HTR-8/SVneo (cell line): ENCODE measurements around the gene CHMP3.
"Not testable (repeated sequence)": the region's sequence is repeated elsewhere in the genome, so short reads cannot be mapped to it uniquely, and the experiment has no call there.

Source experiments
- DNase-seq: peaks from one replicate; pipeline ENCODE4 v3.0.0; 2011; ENCODE audit warnings: low spot score, mixed read lengths; ENCODE audit not compliant: insufficient read length
- FAIRE-seq: peaks from 2 replicates; lab custom pipeline; 2011; peaks lifted over from hg19 to GRCh38; lab: Jason Lieb, UNC

CHMP3 gene

DNA sequence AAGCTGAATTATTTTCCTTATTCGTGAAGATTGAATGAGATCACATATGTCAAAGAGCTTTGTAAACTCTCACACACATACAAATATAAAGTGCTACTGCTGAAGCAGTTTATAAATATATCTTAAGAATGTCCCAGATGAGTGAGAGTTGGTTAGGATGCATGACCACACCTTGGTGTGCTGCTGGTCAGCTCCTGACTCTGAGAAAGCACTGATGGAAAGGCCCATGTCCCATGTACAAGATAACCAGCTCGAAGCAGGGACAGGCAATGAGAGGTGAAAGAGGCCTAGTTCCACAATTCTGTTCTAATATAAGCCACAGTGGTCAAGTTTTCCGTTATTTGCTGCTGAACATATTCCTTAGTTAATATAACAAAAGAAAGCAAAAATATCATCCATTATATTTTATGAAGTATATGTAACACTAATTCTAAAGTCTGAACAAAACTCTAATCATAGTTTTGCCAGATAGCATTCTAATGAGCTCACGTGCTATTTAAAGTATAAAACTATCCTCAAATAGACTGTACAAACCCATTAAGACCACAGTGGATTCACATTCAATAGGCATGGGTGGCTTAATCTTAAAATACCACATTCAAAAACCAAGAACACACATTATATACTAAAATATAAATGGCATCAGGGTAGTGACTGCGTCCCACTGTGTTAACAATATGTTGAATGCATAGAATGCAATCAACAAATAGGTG lies 49.1 kb downstream of the CHMP3 start:
- no peak for FAIRE-seq

DNA sequence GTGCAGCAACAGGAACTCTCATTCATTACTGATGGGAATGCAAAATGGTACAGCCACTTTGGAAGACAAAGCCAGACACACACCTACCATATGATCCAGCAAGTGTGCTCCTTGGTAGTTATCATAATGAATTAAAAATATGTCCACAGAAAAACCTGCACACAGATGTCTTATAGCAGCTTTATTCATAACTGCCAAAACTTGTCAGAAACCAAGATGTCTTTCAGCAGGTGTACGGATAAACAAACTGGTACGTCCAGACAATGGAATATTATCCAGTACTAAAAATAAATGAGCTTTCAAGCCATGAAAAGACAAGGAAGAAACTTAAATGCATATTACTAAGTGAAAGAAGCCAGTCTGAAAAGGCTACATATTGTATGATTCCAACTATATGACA lies 50.4 kb downstream of the CHMP3 start:
- no peak for DNase-seq
- FAIRE-seq, result no peak

More for the DNA sequence above, 49.1 kb downstream of the CHMP3 start:
- no peak for DNase-seq

DNA sequence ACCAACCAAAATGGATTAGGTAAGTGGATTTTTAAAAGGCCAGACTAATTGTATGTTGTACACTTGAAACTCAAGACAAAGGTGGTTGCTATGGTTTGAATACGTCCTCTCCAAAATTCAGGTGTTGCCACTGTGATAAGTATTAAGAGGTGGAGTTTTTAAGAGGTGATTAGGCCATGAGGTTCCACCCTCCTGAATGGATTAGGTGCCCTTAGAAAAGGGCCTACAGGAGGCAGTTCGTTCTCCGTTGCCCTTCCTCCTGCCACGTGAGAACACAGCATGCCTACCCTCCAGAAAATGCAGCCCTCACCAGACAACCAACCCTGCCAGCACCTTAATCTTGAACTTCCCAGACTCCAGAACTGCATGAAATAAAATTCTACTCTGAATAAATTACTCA lies 51.2 kb downstream of the CHMP3 start:
- DNase-seq, result no peak
- no peak for FAIRE-seq

DNA sequence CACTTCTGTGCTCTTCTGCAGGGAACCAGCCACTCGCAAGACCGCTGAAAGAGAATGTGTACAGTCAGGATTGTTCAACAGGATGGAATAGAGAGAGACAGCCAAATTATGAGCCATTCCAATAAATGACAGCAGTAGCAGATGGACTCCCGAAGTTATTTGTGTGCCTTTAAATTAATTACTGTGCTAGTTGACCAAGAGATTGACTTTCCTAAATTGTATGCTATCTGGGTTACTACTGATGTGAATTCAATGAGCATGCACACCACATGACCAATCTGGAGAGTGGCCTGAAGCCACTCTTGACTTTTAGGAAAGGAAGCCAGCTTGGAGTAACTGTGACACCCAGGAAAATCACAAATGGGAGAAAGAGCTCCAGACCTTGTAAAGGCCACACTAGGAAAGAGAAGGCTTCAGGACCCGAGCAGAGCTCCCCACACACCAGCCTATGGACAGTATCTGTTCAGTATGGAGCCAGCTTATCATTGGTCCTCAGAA lies 52.8 kb downstream of the CHMP3 start:
- no peak for FAIRE-seq
- DNase-seq, result no peak

DNA sequence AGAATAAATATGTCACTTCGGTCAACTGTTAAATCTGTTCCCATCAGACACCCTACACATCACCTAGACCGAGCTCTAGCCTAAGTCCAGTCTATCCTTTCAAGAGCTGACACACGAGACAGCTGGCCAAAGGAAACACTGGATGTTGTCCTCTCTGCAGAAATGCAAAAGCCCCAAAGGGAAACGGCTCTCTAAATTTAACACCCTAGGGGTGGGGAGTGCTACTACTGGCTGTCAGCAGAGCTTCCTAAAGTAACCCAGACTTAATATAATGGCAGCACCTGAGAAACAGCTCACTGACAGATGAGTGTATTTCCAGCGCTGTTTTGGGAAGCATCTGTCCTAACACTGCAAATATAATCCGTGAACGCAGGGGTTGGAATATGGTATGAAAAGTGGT lies 55.6 kb downstream of the CHMP3 start:
- DNase-seq (no peak), FAIRE-seq (no peak)

DNA sequence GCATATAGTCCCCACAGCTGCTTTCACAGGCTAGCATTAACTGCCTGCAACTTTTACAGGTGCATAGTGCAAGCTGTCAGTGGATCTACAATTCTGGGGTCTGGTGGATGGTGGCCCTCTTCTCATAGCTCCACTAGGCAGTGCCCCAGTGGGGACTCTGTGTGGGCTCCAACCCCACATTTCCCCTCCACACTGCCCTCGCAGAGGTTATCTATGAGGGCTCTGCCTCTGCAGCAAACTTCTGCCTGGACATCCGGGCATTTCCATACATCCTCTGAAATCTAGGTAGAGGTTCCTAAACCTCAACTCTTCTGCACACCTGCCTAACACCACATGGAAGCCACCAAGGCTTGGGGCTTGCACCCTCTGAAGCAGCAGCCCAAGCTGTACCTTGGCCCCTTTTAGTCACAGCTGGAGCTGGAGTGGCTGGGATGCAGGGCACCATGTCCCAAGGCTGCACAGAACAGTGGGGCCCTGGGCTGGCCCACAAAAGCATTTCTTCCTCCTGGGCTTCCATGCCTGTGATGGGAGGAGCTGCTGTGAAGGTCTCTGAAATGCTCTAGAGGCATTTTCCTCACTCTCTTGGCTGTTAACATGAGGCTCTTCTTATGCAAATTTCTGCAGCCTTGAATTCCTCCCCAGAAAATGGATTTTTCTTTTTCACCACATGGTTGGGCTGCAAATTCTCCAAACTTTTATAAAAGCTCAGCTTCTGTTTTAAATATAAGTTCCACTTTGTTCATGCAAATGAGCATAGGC lies 62.7 kb downstream of the CHMP3 start:
- FAIRE-seq (no peak), DNase-seq (no peak)

DNA sequence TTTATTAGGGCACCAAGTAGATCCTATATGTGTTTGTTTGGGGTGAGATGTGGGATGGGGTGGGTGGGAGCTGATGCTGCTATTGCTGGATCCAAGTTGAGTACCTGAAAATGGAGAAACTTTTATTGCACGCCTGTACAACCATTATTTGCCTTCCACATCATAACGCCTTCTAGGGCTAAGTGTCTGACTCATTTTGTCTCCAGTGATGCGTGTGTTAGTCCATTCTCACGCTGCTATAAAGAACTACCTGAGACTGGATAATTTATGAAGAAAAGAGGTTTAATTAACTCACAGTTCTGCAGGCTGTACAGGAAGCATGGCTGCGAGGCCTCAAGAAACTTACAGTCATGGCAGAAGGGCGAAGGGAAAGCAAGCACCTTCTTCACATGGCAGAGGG lies 63.9 kb downstream of the CHMP3 start:
- FAIRE-seq (no peak), DNase-seq (no peak)

DNA sequence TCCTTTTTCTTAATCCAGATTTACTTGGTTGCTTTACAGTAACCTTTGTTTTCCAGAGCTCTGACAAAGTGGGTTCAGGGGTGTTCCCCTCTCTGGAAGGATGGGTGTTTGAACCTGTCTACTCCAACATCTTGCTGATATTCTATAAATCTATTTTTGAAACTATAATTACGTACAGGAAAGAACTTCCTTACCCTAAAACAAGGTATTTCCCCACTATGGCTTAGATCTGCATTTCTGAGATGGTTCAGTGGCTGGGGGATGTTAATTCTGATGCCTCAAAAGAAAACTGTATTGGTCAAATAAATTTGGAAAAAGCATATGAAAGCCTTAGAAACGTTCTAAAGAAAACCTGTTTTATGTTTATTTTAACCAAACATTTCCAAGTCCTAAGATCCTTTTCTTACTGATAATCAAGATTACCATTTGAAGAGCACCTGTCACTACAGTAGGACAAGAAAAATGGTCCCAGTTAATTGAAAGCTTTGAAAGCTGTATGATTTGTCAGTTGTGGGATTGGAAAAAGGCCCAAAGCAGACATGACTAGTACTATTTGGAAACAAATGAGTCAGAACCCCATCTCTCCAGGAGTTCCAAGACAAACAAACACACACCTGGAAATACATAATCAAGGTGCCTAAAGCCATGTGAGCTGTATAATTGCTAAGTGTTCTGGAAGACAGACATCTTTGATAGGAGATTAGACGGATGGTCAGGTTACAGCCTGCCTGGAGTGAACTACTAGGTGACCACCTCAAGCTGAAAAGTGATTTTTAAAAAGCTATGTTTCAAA lies 64.6 kb downstream of the CHMP3 start:
- DNase-seq (no peak), FAIRE-seq (no peak)

DNA sequence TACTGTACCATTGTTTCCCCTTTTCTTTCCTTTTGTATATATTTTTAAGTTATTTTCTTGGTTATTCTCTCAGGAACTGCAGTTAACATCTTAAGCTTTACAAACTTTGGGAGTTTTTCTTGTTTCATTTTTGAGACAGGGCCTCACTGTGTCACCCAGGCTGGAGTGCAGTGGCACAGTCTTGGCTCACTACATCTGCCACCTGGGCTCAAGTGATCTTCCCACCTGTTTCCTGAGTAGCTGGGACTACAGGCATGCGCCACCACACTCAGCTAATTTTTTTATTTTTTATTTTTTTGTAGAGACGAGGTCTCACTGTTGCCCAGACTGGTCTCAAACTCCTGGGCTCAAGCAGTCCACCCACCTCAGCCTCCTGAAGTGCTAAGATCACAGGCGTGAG lies 66.9 kb downstream of the CHMP3 start:
- not testable (repeated sequence) for FAIRE-seq, DNase-seq

DNA sequence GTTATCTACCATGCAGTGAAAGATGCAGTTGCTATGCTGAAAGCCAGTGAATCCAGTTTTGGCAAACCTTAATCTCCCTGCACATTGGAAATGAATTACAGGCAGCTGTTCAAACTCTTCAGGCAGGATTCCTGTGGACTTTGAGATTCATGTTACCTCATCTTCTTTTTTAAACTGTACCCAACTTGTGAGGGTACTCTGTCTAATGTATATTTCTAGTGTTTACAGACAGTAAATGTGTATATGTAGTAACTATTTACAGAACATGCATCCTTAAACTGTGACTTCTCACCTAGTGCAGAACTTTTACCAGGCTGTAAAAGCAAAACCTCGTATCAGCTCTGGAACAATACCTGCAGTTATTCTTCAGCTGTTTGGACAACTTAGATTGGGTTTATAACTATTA lies 71.2 kb downstream of the CHMP3 start:
- DNase-seq (no peak), FAIRE-seq (no peak)

DNA sequence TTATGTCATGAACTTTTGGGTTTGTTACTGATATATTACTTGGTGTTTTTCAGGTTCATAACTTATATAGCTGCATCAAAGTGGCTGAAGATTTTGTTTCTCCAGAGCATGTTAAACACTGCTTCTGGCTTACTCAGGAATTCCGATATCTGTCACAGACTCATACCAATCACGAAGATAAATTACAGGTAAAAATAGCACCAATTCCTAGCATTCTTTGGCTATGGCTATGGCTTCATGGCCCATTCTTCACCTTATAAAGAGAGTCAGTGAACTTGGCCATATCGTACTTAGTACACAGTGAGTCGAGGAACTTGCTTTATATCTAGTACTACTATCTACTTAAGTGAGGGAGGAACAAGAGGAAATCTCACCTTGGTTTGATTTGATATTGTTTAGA lies 72.2 kb downstream of the CHMP3 start:
- DNase-seq, result no peak
- no peak for FAIRE-seq

DNA sequence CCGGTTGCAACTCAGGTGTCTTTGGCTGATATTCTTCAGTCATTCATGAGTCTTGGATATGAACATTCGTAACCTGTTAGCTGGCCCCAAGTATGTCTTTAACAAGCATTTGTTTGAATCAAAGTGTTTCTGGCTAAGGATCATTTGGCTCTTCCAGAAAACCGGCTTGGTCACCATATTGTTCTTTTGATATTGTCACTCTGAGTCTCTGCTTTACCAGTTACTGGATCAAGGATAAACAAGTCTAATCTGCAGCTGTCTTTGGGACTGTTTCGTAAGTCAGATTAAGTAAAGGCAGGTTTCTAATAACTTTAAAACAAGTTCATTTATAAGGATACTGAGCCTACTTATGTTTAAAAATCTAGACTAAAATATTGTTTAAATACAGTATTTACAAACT lies 73.0 kb downstream of the CHMP3 start:
- DNase-seq (no peak), FAIRE-seq (no peak)

DNA sequence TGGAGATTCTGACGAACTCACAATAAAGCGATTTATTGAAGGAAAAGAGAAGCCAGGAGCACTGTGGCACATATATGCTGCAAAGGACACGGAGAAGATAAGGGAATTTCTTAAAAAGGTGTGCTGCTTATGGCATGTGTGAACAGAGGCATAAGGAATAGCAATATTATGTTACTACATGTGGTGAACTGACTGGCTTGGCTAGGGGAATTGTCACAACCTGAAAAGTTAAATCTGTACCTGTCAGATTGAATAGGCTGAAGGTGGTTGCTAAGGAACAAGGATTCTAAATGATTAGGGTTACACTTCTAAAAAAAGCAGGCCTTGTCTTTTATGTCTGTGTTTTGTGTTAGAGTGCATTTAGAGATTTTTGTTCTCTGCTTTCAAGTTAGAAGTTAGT lies 73.7 kb downstream of the CHMP3 start:
- FAIRE-seq, result no peak
- no peak for DNase-seq

DNA sequence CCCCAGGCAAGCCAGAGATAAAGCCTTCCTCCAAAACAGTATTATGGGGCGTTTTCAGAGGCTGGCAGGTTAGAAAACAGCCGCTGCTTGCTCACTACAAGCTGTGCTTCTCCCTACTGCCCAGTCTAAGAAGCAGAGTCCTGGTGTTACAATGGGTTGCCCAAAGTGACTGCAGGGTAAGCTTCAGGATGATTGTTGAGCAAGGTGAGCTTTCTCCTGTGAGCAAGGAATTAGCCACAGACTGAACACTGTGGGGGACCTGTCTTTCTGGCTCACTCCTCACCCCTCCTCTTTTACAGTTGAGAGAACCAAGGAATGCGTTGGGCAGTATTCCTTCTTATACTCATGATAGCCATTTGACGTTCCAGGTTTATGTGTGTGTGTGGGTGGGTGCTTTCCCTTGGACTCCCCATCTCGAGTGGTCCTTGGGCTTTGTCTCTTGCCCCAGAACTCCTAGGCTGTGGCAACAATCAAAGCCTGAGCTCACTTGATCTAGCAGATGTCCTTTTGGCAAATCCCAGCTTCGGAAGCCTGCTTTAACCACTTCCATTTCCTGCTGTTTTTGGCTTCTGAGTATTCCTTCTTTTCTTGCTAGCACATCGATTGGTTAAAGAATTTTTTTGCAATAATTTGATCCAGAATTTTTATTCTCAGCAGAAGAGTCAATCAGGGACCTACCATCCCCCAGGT lies 74.5 kb downstream of the CHMP3 start:
- DNase-seq (no peak), FAIRE-seq (no peak)

DNA sequence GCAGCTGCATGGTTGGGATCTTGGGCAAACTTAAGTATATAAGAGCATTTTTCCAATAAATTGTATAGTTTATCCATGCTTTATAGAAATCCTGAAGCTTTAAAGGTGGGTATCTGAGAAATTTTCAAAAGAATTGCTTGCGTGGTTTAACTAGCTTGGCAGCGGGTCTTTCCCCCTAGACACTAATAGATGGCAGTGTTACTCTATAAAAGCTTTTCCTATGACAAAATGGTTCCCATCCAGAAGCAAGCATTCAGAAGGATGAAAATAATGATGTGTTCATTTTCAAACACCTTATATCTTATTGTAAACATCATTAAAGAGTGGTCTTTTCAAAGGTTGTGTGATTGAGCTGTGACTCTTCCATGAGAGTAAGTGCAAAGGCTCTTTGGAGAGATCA lies 76.2 kb downstream of the CHMP3 start:
- DNase-seq (no peak), FAIRE-seq (no peak)

DNA sequence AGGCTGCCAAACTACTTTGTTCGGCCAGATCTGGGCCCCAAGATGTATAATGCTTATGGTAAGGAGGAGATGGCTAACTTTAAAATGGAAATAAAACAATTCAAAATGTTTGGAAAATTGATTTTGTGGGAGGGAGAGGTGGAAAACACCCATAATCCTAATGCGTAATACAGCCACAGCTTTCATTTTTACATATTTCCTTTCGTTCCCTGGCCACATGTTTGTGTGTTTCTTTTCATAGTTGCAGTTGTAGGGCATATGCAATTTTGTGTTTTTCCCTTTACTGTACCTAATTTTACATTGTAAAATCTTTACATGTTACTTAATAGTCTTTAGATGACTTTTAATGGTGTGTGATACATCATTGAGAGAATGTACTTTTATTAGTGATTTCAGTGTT lies 77.4 kb downstream of the CHMP3 start:
- DNase-seq, result no peak
- FAIRE-seq, result no peak

DNA sequence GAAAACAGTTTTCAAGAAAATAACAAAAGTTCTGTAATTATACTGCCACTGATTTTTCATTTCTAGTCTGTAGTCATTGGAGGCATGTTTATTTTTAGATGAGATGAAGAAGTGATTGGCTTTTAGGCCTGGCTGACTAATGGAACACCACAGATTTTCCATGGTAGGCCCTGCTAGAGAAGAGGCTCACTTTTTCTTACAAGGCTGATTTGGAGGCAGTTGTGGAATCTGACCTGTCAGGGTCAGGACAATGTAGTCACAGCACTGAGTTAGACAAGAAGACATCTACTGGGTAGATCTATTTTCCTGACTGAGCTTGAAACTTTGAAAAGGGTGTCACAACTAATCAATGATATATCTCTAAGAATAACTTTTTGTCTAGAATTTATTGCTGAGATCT lies 78.1 kb downstream of the CHMP3 start:
- no peak for DNase-seq
- no peak for FAIRE-seq

DNA sequence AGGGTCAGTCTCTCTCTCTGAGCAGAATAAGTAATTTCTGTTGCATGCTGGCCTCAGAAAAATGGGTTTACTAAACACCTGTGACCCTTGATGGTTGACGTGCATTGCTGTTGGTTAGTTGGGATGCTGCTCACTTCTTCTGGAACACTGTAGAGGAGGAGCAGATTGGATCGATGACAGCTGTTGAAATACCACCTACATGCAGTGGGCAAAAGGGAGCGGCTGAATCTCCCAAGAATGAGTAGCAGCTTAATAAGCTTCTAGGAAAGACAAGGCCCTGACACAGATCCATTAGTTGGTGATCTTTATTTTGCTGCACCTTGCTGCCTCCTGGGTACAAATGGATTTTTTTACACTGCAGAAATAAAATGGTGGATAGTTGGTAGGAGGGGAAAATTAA lies 78.9 kb downstream of the CHMP3 start:
- FAIRE-seq (no peak), DNase-seq (no peak)

DNA sequence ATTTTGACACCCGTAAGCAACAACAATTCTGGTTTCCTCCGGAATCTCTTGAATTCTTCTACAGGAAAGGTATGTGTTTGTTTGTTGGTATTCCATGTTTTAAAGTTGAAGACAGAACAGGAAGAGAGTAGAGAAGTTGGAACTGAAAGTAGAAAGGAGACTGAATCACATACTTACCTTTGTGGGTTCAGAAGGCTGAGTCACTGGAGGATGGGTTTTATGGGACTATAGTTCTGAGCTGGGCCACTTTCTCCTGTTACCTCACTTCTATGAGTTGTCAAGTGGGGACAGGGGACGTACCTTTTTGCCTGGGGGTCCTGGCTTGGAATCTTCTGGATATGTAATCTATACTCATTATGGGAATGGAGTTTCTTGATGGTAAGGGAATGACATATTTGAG lies 81.2 kb downstream of the CHMP3 start:
- FAIRE-seq (no peak), DNase-seq (no peak)

DNA sequence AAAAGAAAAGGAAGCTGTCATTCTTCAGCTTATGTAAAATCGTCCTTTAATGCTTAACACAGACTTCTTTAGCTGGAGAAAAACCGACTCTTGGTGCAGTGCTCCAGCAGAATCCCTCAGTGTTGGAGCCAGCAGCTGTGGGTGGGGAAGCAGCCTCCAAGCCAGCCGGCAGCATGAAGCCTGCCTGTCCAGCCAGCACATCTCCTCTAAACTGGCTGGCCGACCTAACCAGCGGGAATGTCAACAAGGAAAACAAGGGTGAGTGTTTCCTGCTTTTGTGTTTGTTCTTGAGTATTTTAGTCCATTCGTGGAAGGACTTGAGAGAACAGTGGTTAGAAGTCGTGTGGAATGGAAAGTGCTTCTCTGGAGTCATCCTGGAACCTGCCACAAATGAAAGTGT lies 83.1 kb downstream of the CHMP3 start:
- DNase-seq (no peak), FAIRE-seq (no peak)
